ENCODE results near the gene CCDC188.

DNA sequence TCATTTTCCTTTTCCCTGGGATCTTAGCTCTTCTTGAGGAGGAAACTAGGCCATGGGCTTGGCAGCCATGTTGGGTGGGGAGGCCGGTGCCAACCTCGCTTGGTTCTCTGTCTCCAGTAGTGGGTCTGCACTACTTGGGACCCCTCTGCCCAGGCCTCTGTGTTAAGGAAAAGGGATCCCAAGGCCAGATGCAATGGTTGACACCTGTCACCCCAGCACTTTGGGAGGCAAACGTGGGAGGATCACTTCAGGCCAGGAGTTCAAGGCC lies 21.2 kb downstream of the CCDC188 start:
- TF ChIP-seq EZH2 (IDR thresholded peaks at IDR 0.05; ENCODE audit: borderline replicate concordance, low read length) (no peak), CTCF (IDR thresholded peaks at IDR 0.05; ENCODE audit: low read length) (no peak)

Measured in OCI-LY1 (cell line).